HepG2 (cell line): ENCODE measurements around the gene FBF1. TPM values are rescaled to one million over a fixed set of nuclear protein-coding genes. Genes with fewer than 3 reads are reported as not detected.

Source experiments
- CREB3 ChIP-seq: sonication (generic); formaldehyde crosslinking; IDR thresholded peaks from 2 replicates; pipeline ENCODE4 v1.5.0; 2020; ENCODE audit warnings: missing genetic modification reagents
- GATA4 ChIP-seq: sonication (generic); IDR thresholded peaks from 2 replicates; pipeline ENCODE4 v1.6.1; 2016; ENCODE audit warnings: antibody characterized with exemption, low read depth, borderline replicate concordance
- GZF1 ChIP-seq: sonication (generic); formaldehyde crosslinking; IDR thresholded peaks from 2 replicates; pipeline ENCODE4 v1.5.1; 2020; ENCODE audit warnings: mild to moderate bottlenecking, missing genetic modification reagents
- NCOR1 ChIP-seq: fragments of 200-600 bp; sonication (generic); IDR thresholded peaks from 2 replicates; pipeline ENCODE4 v1.7.0; 2017; ENCODE audit warnings: antibody characterized with exemption, low read length, borderline replicate concordance
- PHF21A ChIP-seq: sonication (generic); formaldehyde crosslinking; IDR thresholded peaks from 2 replicates; pipeline ENCODE4 v1.5.0; 2020; ENCODE audit warnings: mild to moderate bottlenecking, missing genetic modification reagents
- PRDM10 ChIP-seq: sonication (generic); formaldehyde crosslinking; IDR thresholded peaks from 2 replicates; pipeline ENCODE4 v1.4.0; 2020; ENCODE audit warnings: low read depth, missing genetic modification reagents
- RNF2 ChIP-seq: fragments of 450-650 bp; conservative IDR thresholded peaks from 2 replicates; pipeline ENCODE4 v1.6.1; 2016; ENCODE audit warnings: low read depth
- SCMH1 ChIP-seq: sonication (generic); formaldehyde crosslinking; IDR thresholded peaks from 2 replicates; pipeline ENCODE4 v1.9.0; 2021; ENCODE audit warnings: missing genetic modification reagents, mild to moderate bottlenecking, borderline replicate concordance
- SMAD9 ChIP-seq: sonication (generic); formaldehyde crosslinking; IDR thresholded peaks from 2 replicates; pipeline ENCODE4 v1.5.1; 2020; ENCODE audit warnings: mild to moderate bottlenecking, missing genetic modification reagents
- SYNCRIP ChIP-seq: fragments of 200-400 bp; formaldehyde crosslinking; IDR thresholded peaks from 2 replicates; pipeline ENCODE4 v1.6.1; 2018; ENCODE audit warnings: mild to moderate bottlenecking, low read depth, low read length; ENCODE audit not compliant: insufficient read depth
- THAP11 ChIP-seq: IDR thresholded peaks from 2 replicates; pipeline ENCODE4 v1.6.1; 2016; ENCODE audit warnings: missing biosample characterization, missing genetic modification reagents
- ZNF263 ChIP-seq: sonication (generic); formaldehyde crosslinking; IDR thresholded peaks from 2 replicates; pipeline ENCODE4 v1.4.0; 2020; ENCODE audit warnings: missing genetic modification reagents
- ZNF431 ChIP-seq: sonication (generic); formaldehyde crosslinking; IDR thresholded peaks from 2 replicates; pipeline ENCODE4 v1.9.0; 2022; ENCODE audit warnings: missing genetic modification reagents, low read depth, mild to moderate bottlenecking, borderline replicate concordance
- ZNF740 ChIP-seq: sonication (generic); formaldehyde crosslinking; IDR thresholded peaks from 2 replicates; pipeline ENCODE4 v1.4.0; 2020; ENCODE audit warnings: missing genetic modification reagents
- polyA plus RNA-seq, 8 experiments: library from polyadenylated mRNA; depleted of rRNA in 3 of 8; stranded (reverse) in 7 of 8; unstranded in 1 of 8; fragments of >200 nt; fragmentation: Illumina TruSeq in 4 of 8; extraction: Trizol in 4 of 8; gene quantifications; 2 replicates each; pipeline versions ENCODE4 v1.2.1 to v1.2.3, GENCODE V29; 2011 to 2016; ENCODE audit warnings: low read depth in 4 of 8, missing spikeins in 1 of 8, mixed read lengths in 1 of 8; ENCODE audit not compliant: insufficient read depth in 1 of 8
- total RNA-seq, 5 experiments: library from RNA; depleted of rRNA; stranded (reverse); fragments of >200 nt; fragmentation: Illumina TruSeq; extraction: Trizol; gene quantifications; 2 replicates each; pipeline ENCODE4 v1.2.3, GENCODE V29; 2016; ENCODE audit warnings: low read depth in 1 of 5
- TF ChIP-seq, protein P1 (sequence below): sonication (generic); formaldehyde crosslinking; IDR thresholded peaks from 2 replicates; pipeline ENCODE4 v1.8.1; 2023; ENCODE audit warnings: missing genetic modification reagents, mild to moderate bottlenecking, borderline replicate concordance
- TF ChIP-seq, protein P2 (sequence below): sonication (generic); formaldehyde crosslinking; IDR thresholded peaks from 2 replicates; pipeline ENCODE4 v1.4.0; 2020; ENCODE audit warnings: missing genetic modification reagents, borderline replicate concordance
- TF ChIP-seq, protein P3 (sequence below): sonication (generic); formaldehyde crosslinking; IDR thresholded peaks from 2 replicates; pipeline ENCODE4 v1.4.0; 2020; ENCODE audit warnings: missing genetic modification reagents

FBF1 gene
- total and polyA plus RNA-seq, 2 of the 13 experiments (the other 11 are each of a cell fraction or from before 2014, with no cell fraction given), result 2.4 to 8.1 TPM

- TF ChIP-seq, protein P1, sequence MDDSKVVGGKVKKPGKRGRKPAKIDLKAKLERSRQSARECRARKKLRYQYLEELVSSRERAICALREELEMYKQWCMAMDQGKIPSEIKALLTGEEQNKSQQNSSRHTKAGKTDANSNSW (CRISPR knock-in tag), result peak; percentile 19; the same call in 1 of the 2 replicates
- TF ChIP-seq, protein P2, sequence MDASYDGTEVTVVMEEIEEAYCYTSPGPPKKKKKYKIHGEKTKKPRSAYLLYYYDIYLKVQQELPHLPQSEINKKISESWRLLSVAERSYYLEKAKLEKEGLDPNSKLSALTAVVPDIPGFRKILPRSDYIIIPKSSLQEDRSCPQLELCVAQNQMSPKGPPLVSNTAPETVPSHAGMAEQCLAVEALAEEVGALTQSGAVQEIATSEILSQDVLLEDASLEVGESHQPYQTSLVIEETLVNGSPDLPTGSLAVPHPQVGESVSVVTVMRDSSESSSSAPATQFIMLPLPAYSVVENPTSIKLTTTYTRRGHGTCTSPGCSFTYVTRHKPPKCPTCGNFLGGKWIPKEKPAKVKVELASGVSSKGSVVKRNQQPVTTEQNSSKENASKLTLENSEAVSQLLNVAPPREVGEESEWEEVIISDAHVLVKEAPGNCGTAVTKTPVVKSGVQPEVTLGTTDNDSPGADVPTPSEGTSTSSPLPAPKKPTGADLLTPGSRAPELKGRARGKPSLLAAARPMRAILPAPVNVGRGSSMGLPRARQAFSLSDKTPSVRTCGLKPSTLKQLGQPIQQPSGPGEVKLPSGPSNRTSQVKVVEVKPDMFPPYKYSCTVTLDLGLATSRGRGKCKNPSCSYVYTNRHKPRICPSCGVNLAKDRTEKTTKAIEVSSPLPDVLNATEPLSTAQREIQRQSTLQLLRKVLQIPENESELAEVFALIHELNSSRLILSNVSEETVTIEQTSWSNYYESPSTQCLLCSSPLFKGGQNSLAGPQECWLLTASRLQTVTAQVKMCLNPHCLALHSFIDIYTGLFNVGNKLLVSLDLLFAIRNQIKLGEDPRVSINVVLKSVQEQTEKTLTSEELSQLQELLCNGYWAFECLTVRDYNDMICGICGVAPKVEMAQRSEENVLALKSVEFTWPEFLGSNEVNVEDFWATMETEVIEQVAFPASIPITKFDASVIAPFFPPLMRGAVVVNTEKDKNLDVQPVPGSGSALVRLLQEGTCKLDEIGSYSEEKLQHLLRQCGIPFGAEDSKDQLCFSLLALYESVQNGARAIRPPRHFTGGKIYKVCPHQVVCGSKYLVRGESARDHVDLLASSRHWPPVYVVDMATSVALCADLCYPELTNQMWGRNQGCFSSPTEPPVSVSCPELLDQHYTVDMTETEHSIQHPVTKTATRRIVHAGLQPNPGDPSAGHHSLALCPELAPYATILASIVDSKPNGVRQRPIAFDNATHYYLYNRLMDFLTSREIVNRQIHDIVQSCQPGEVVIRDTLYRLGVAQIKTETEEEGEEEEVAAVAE, result no peak; the same call in 1 of the 2 replicates
- TF ChIP-seq SYNCRIP (no peak), PRDM10 (CRISPR knock-in tag) (peak; percentile 87), ZNF431 (no peak), NCOR1 (peak; percentile 82; the same call in 1 of the 2 replicates), CREB3 (CRISPR knock-in tag) (no peak; the same call in 1 of the 2 replicates), GZF1 (CRISPR knock-in tag) (peak; percentile 79), ZNF740 (CRISPR knock-in tag) (no peak), PHF21A (peak; percentile 96), SCMH1 (CRISPR knock-in tag) (no peak), ZNF263 (peak; percentile 30; the same call in 1 of the 2 replicates), GATA4 (peak; percentile 55), THAP11 (CRISPR knock-in tag) (peak; percentile 86), RNF2 (no peak), SMAD9 (peak; percentile 80; the same call in 1 of the 2 replicates)
- TF ChIP-seq, protein P3, sequence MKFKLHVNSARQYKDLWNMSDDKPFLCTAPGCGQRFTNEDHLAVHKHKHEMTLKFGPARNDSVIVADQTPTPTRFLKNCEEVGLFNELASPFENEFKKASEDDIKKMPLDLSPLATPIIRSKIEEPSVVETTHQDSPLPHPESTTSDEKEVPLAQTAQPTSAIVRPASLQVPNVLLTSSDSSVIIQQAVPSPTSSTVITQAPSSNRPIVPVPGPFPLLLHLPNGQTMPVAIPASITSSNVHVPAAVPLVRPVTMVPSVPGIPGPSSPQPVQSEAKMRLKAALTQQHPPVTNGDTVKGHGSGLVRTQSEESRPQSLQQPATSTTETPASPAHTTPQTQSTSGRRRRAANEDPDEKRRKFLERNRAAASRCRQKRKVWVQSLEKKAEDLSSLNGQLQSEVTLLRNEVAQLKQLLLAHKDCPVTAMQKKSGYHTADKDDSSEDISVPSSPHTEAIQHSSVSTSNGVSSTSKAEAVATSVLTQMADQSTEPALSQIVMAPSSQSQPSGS, result peak; percentile 25; the same call in 1 of the 2 replicates
Observed at GRCh38 chr17:75978938-75979704, 38.3 kb upstream of the FBF1 start, which contains the start of the genes ACOX1 and TEN1 (continued).
